OCI-LY3 (cell line): ENCODE measurements around the gene SLA2.

ENCODE experiments used
- CTCF ChIP-seq: fragments of 200-600, 300-600 bp; sonication (generic); IDR thresholded peaks from 2 replicates; pipeline ENCODE4 v1.5.1; 2014; ENCODE audit warnings: antibody characterized with exemption, low read length, low read depth
- EZH2phosphoT487 ChIP-seq: fragments of 200-600 bp; shearing (Covaris generic); IDR thresholded peaks from 2 replicates; pipeline ENCODE4 v1.6.1; 2018; ENCODE audit warnings: antibody characterized with exemption, mixed run types, low read depth

GRCh38 chr20:36573103-36573797 is 72.7 kb downstream of the SLA2 start, which contains the start of gene TGIF2:
- TF ChIP-seq EZH2phosphoT487 = no peak
- no peak for TF ChIP-seq CTCF
